C4-2B (cell line): Measurements from ENCODE around the gene FLYWCH2.
A peak's percentile ranks its signal among the peaks of the same experiment; 100 is the strongest.

Experiments
- H3K27ac ChIP-seq: fragments of 450-650 bp; 2 replicates; pipeline ENCODE4 v1.5.1; 2017
- ZFX ChIP-seq: fragments of 450-650 bp; IDR thresholded peaks from 2 replicates; pipeline ENCODE4 v1.6.1; 2017
- TF ChIP-seq, protein P1 (sequence below): fragments of 450-650 bp; conservative IDR thresholded peaks from 2 replicates; pipeline ENCODE4 v1.5.1; 2017; ENCODE audit warnings: mild to moderate bottlenecking

The FLYWCH2 gene

DNA sequence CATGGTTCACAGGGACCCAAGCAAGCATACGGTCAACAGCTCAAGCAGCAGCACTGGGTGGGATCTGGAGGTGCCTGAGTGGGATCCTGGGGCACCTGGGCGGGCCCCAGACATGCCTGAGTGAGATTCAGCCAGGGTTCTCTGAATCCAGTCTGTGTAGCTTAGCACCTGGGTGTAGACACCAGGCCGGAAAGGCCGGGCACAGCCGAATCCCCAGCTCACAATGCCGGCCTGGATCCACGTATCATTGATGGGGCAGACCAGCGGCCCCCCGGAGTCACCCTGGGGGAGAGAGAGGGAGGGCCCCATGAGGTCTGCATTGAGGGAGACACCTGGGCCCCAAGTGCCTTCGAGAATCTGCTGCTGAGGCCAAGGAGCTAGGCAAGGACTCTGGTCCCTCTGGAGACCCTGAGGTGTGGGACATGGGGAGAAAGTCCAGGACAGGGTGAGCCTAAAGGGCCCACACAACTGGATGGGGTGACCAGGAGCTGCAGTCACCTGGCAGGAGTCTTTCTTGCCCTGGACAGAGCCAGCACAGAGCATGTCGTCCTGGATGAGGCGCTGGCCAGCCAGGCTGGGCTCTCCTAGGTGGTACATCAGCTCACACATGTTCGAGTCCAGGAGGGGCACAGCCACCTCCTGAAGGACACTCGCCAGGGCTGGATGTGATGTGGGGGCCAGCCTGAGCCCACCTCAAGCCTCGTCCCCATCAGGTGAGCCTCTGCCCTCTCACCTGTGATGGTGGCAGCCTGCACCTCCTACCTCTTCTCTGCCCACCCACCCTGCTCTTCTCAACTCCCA, 43.2 kb upstream of the FLYWCH2 start:
- no peak overlapping the region for H3K27ac ChIP-seq
- no peak for TF ChIP-seq ZFX
- TF ChIP-seq, protein P1, sequence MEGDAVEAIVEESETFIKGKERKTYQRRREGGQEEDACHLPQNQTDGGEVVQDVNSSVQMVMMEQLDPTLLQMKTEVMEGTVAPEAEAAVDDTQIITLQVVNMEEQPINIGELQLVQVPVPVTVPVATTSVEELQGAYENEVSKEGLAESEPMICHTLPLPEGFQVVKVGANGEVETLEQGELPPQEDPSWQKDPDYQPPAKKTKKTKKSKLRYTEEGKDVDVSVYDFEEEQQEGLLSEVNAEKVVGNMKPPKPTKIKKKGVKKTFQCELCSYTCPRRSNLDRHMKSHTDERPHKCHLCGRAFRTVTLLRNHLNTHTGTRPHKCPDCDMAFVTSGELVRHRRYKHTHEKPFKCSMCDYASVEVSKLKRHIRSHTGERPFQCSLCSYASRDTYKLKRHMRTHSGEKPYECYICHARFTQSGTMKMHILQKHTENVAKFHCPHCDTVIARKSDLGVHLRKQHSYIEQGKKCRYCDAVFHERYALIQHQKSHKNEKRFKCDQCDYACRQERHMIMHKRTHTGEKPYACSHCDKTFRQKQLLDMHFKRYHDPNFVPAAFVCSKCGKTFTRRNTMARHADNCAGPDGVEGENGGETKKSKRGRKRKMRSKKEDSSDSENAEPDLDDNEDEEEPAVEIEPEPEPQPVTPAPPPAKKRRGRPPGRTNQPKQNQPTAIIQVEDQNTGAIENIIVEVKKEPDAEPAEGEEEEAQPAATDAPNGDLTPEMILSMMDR: no peak

DNA sequence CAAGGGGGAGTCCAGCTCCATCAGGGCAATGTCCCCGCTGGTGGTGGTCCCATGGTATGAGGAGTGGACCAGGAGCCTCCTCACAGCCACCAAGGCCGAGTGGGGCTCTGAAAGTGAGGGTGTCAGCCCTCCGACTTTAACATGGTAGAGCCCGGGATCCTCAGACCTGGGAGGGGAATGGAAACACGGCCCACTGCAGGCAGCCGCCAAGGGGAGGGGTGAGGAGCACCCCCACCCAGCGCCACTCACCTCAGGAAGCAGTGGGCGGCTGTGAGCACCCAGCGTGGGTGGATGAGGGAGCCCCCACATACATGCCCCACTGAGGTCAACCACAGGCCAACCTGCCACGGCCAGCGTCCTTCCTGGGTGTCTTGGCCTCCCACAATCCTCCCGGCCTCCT, 42.1 kb upstream of the FLYWCH2 start:
- TF ChIP-seq, protein P1: no peak
- no peak for TF ChIP-seq ZFX
- no peak overlapping the region for H3K27ac ChIP-seq

DNA sequence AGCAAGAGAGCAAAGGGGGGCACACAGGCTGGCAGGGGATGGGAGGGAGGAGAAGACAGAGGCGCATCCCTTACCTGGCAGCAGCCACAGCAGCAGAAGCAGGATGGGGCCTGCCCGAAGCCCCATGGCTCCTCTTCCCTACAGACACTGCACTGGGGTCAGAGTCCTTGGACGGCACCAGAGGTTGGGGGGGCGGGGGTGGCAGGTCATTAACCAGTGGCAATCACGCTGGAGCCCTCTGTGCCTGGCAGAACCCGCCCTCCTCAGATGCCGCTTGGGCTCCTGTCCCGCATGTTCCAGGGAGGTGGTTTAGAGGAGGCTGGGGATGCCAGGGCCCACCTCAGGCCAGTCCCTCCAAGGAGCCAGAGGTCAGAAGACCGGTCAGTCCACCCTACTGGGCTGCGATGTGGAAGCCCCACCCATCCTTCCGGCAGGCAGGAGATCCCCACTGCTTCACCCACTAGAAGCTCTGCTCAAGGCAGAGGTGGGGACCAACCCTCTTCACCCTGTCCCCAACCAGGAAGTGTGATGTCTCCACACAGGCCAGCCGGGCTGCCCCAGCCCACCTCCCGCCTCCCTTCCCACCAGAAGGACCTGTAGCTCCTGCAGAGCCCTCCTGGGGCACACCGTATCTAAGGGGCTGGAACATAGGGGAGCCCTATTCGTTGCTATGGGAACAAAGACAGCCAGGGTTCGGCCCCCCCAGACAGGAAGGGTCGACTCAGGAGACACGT, 41.2 kb upstream of the FLYWCH2 start:
- H3K27ac ChIP-seq: no peak overlapping the region
- TF ChIP-seq, protein P1: no peak
- no peak for TF ChIP-seq ZFX

DNA sequence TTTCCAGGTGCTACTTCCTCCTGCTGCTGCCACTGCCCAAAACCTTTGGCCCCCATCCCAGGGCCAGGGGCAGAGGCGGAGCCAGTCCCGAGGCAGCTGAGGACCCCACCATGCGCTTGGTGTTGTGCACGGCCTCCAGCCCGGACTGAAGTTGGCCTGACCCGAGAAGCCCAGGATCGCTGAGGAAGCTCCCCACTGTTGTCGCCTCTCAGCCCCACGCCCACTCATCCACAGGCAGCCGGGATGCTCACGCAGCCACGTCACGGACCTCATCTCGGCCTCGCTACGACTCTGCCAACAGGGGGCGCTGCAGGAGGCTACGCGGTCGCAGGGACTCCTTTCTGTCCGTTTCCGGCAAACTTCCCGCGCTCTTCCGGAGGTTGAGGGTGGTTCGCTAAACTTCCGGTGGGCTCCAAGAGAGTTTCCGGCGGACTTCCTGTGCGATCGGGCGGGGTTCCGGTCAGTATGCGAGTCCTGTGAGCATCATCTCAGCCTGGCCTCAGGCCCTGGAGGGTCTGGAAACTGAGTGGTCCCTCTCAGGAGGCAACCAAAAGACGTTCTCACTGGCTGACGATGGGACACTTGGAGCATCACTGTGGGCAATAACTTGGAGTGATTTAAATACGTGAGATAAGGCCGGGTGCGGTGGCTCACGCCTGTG, 40.5 kb upstream of the FLYWCH2 start:
- TF ChIP-seq, protein P1: peak; percentile 58
- no peak for TF ChIP-seq ZFX
- H3K27ac ChIP-seq: no peak overlapping the region

DNA sequence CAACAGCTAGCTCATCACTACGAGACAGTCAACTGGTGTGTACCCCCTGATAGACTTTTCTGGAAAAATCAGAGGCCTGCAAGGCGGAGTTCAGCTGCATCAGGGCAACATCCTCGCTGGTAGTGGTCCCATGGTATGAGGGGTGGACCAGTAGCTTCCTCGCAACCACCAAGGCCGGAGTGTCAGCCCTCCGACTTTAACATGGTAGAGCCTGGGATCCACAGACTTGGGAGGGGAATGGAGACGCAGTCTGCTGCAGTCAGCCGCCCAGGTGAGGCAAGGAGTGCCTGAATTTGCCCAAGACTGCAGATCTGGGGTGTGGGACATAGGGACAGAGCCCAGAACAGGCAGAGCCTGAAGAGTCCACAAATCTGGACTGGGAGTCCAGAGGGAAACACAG, 39.5 kb upstream of the FLYWCH2 start:
- no peak for TF ChIP-seq ZFX
- TF ChIP-seq, protein P1: no peak
- H3K27ac ChIP-seq: no peak overlapping the region

DNA sequence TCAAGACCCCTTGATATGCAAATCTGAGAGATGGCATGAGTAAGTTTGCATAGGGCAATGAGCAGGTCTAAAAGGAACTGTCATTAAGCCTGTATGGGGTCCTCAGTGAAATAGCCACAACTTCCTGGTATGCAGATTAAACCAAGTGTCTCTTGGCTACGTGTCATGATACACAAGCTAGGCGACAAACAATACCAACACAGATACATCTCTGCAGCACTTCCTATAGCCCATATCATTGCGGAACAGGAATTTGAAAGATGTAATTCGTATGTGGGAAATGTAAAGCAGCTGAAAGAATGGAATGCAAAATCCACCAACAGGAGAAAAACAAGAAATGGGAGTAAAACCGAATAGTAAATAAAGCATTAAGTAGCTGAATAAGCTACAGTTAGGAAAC, 37.9 kb upstream of the FLYWCH2 start:
- TF ChIP-seq, protein P1: no peak
- no peak for TF ChIP-seq ZFX

More for the DNA sequence above, 37.9 kb upstream of the FLYWCH2 start:
- no peak overlapping the region for H3K27ac ChIP-seq
